HG03066 (cell line): ENCODE data around the gene PODNL1.
"Not testable (repeated sequence)": the region's sequence is repeated elsewhere in the genome, so short reads cannot be mapped to it uniquely, and the experiment has no call there.

Source experiments
- ATAC-seq: cut with Tn5 transposase; IDR thresholded peaks from one replicate; pipeline ENCODE4 v1.9.1; 2021; ENCODE audit warnings: low read depth; ENCODE audit not compliant: unreplicated experiment

PODNL1 gene

GRCh38 chr19:13973479-13973878 lies 35.3 kb upstream of the PODNL1 start:
- ATAC-seq: not testable (repeated sequence)

- ATAC-seq: no peak
Observed at GRCh38 chr19:13972368-13973155, 34.3 kb upstream of the PODNL1 start.

DNA sequence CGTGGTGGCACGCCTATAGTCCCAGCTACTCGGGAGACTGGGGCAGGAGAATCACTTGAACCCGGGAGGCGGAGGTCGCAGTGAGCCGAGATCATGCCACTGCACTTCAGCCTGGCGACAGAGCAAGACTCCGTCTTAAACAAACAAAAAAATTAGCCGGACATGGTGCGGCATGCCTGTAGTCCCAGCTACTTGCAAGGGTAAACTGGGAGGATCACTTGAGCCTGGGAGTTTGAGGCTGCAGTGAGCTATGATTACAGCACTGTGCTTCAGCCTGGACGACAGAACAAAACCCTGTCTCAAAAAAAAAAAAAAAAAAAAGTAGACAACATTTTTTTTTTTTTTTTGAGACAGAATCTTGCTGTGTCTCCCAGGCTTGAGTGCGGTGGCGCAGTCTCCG lies 33.7 kb upstream of the PODNL1 start:
- not testable (repeated sequence) for ATAC-seq

DNA sequence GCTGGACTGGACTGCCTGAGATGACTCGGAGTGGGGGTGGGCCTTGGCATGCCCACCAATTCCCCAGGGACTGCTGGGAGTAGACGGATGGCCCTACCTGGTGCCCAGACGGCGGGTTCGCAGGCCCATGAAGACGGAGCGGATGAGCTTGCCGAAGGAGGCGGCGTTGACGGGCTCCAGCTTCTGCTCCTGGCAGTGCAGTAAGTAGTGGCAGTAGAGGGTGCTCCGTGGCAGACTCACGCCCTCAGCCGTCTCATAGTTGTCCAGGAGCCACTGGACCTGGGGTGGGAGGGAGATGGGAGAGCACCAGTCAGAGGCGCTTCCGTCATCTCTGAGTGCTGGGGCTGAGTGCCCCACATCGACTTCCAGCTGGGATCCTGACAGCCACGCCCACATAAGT lies 31.7 kb upstream of the PODNL1 start:
- no peak for ATAC-seq

DNA sequence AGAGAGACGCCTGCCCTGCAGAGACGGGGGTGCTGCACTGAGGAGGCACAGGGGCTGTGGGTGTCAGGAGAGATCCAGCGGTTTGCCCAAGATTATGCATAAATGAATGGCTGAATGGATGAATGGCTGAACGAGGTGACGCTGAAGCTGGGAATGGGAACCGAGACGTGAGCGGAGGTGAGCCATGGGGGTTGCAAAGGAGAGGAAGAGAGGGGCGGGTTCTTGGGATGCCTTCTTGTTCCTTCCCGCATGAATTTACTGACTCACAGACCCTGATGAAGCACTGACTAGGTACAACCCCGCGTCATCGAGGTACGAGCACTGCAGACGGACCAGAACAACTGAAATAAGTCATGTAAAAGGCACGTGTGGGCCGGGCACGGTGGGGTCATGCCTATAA lies 30.8 kb upstream of the PODNL1 start:
- no peak for ATAC-seq

DNA sequence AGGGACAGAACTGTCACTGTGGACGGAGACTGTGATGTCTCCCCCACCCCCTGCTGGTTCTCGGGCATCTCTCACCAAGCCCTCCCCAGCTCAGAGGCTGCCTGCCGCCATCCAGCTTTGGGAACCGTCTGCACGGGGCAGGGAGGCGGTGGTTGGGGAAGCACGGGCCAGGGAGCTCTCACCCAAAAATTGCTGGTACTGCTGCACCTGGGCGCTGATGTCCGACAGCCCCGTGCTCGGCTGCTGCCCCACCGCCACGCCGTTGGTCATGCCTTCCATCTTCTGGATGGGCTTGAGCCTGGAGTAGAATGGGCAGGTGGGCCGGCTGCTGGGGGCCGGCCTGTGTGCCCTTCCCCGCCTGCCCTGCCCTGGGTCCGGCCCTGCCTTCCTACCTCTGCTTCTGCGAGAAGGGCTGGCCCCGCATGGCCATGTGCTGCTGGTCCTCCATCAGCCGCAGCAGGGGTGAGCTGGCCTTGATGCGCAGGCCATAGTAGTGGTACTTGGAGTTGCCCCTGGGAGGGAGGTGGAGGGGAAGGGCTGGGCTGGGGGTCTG lies 30.2 kb upstream of the PODNL1 start:
- no peak for ATAC-seq

DNA sequence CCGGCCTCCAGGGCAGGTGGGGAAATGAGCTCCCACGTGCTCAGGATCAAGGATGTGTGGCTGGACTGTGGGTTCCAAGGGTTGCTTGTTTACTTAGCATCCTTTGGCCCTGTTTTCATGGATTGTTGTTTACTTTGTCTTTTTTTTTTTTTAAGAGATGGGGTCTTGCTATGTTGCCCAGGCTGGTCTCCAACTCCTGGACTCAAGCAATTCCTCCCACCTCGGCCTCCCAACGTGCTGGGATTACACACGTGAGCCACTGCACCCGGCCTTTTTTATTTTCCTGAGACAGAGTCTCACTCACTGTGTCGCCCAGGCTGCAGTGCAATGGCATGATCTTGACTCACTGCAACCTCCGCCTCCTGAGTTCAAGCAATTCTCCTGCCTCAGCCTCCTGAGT lies 29.0 kb upstream of the PODNL1 start:
- not testable (repeated sequence) for ATAC-seq

DNA sequence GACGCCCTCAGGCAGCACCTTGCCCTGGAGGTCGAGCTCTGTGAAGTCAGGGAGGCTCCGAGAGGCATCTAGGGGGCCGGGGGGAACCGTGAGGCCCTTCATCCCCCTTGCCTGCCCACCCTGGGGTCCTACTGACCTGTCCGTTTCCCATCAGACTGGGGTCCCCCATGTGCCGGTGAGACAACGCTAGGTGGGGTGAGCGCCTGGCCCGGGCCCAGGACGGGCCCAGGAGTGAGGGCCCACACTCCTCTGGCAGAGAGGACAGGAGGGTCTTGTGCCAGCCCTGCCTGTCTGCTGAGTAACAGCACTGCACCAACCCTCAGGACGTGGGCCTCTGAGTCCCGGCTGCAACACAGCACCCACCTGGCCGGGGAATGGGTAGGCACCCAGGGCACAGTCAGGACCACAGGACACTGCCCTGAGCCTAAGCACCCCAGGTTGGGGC lies 28.5 kb upstream of the PODNL1 start:
- ATAC-seq: no peak

DNA sequence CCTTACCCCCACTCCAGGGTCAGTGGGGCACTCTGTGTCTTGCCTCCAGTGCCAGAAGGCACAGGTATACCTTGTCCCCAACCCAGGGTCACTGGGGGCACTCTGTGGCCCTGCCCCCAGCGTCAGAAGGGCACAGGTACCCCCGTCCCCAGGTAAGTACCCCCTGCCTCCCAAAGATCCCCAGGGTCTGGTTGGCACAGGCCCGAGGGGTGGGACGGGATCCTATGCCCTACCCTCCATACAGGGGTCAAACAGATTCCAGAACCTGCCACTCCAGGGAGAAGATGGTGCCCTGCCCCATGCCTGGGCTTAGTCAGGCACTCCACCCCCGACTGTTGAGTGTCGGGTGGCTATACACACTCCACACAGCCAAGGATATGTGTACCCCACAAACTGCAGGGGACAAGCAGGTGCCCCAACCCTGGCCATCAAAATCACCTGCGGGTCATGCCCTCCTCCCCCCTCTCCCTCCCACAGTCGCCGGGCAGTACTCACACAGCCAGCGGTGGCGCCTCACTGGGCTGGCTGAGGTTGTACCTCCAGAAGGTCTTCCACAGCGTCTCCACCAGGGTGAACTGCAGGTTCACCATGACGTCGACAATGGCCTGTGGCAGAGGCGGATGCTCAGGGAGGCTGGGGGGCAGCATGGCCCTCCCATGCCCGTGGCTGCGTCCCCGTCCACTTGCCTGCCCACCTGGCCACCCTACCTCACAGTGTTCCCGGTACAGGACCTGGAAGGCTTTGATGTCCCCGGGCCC lies 27.9 kb upstream of the PODNL1 start:
- ATAC-seq: no peak

DNA sequence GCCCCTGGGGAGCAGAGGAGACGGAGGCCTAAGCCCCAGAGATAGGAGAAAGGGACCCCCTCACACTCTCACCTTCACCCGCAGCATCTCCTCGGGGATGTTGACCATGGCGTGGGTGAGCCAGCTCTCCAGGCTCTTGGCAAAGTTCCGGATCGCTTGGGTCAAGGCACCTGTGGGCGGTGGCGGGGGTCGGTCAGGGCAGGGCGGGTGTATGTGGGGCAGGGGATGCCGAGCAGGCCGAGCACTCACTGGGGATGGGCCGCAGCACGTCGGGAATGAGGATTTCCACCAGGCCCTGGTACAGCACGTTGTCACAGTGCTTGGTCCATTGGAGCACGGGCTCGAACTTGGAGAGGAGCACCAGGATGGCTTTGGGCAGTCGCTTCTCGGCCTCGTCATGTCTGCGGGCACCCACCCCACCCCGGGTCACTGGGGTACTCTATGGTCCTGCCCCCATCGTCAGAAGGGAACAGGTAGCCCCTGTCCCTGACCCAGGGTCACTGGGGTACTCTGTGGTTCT lies 27.2 kb upstream of the PODNL1 start:
- ATAC-seq: no peak

GRCh38 chr19:13964776-13965175 lies 26.6 kb upstream of the PODNL1 start:
- ATAC-seq: no peak

- ATAC-seq: no peak
Observed at GRCh38 chr19:13963603-13964105, 25.4 kb upstream of the PODNL1 start.

DNA sequence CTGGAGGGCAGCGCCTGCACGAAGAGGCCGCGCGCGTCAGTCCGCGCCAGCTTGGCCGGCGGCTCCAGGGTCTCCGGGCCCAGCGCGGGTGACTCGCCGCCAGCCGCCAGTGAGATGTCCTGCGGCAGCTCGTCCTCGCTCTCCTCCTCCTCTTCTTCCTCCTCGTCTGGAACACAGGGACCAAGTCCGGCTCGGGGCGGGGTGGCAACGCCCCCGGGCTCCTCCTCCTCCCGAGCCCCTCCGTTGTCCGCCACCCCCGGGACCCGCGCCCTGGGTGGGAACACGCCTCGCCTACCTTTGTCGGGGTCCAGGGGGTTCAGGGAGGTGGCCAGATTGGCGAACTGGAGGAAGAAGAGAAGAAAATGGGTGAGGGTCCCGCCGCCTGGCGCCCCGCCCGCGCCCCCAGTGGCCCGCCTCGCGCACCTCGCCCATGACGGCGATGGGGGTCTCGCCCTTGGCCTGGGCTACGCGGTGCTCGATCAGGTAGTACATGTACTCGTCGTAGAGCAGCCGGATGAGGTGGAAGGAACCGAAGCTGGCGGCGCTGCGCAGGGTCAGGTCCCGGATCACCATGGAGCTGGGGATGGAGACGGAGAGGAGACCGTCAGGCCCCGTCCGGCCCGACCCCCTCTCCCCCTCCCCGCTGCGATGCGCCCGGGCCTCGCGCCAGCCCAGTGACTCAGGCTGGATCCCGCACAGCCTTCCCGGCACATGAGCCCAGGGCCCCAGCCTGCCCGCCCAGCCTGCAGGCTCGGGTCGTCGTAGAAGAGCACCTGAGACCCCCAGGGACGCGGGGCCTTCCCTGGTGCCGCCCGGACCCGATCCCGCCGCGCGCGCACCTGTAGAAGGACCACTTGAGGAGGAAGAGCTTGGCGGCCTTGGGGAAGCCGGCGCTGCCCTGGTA lies 24.7 kb upstream of the PODNL1 start:
- no peak for ATAC-seq

- no peak for ATAC-seq
Observed at GRCh38 chr19:13961826-13962698, 23.8 kb upstream of the PODNL1 start.

DNA sequence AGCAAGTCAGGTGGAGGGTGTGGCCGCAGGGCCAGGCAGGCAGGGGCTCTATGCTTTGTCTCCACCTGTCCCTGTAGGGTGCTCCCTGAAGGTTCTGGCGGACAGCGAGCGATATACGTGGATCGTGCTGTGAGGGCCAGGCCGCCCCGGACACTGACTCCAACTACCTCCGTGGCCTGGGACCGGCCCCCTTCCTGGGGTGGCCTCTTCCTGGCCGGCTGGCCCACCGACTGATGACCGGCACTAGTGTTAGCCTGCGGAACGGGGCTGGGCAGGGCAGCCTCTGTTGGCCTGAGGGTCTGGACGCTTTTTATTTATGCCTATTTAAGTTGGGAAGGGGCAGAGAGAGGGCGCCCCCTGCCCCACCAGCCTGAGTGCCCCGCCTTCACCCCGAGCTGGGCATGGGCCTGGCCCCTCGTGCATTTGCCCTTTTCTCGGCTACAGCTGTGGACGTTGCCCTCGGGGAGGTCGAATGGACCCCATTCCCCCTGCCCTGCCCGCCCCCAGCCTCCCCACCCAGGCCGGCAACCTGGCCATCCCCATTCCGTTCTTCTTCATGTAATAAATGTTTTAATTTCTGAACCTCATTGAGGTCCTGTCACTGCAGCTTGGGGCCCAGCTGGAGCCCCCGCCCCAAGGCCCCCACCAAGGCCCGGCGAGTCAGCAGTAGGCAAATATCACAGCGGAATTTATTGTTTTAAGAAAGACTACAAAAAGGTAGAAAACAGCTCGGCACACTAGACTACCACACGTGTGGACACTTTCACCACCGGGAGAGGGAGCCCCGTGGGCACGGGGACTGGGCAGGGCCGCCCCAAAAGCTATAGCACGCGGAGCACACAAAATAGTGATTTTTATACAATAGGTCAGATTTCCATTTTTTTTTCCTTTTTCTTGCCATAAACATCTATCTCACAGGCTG lies 22.9 kb upstream of the PODNL1 start:
- no peak for ATAC-seq

GRCh38 chr19:13959962-13960862 lies 22.0 kb upstream of the PODNL1 start:
- ATAC-seq: no peak
